Hypothalamus (tissue), 51 donors: ENCODE measurements around the gene ITGA4.

Source experiments
- DNase-seq, 51 donors: peaks; one replicate each; lab custom pipeline; 2025; lab: John Stamatoyannopoulos, UW

ITGA4 gene

GRCh38 chr2:181457741-181458425, 697 bp downstream of the ITGA4 start:
- peak in 3 of 51 donors; percentile 1 to 5 (median 3) for DNase-seq

GRCh38 chr2:181458871-181459270, 1.7 kb downstream of the ITGA4 start:
- DNase-seq, result no peak

- no peak for DNase-seq
These were observed 2.4 kb downstream of the ITGA4 start for GRCh38 chr2:181459621-181460021.

GRCh38 chr2:181461056-181461997, 4.1 kb downstream of the ITGA4 start:
- DNase-seq, result no peak

DNA sequence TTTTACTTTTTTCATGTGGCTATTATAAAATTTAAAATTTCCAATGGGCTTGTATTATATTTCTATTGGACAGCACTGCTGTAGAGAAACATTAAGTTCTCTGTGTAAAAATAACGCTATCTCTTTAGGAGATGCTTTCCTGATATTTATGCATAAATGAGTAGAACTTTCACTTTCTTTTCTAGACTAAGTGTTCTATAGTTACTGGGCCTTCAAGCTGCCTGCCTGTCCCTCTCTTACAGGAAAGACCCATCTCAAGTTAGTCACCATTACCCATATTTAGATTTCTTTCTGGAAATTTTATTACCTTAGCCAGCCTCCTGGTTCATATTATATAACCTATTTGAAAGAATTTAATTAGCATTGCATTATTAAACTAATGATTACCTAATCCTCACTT, 4.8 kb downstream of the ITGA4 start:
- DNase-seq, result no peak

GRCh38 chr2:181463588-181463987, 6.4 kb downstream of the ITGA4 start:
- no peak for DNase-seq

DNA sequence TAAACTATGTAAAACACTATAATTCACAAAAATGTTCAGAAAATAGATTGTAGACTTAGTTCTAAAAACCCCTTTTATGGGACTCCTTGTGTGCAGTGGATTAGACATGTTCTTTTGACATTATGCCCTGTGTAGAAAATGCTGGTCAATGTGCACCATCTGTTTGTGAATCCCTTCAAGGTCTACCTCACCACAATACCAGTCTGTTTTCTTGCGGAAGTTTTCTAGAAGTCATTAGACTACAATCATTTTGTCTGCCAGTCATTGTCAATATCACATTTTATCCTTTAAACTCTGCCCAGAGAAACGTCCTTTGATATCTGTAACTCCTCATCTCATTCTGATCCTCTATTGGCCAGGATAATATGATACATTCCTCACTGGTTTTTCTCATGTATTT, 7.8 kb downstream of the ITGA4 start:
- DNase-seq, result no peak

- no peak for DNase-seq
These were observed 8.6 kb downstream of the ITGA4 start for GRCh38 chr2:181465676-181466375.

- DNase-seq, result peak in 20 of 51 donors; percentile 2 to 56 (median 16)
These were observed 9.7 kb downstream of the ITGA4 start for GRCh38 chr2:181466661-181467576.

DNA sequence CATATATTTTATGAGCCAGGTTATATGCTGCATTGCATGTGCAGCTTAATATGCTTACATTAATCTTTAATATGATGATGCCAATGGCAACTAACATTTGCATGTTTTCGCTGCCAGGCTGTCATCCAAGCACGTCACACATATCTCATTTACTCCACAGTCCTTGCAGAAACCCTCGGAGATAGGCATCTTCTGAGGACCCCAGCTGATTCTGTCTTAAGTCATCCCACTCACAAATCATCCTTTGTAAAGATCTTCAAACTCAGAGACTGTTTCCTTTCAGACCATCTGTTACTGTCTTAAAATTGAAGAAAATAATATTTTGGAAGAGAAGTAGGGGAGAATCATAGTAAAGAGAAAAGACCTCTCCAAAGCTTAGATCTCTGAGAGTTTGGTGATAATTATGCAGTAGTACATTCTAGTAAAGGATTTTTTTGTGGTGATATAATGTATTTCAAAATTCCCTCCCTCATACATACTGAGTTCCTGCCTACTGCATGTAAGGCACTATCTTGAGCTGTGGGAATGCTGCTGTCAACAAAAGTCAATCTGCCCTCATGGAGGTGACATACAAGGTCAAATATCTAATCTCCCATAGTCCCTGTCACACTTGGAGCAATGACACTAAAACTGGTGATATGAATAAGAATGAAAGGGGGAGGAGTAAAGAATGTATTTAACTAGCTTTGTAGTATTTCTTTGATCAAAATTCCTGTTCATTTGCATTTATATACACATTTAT, 11.0 kb downstream of the ITGA4 start:
- no peak for DNase-seq

DNA sequence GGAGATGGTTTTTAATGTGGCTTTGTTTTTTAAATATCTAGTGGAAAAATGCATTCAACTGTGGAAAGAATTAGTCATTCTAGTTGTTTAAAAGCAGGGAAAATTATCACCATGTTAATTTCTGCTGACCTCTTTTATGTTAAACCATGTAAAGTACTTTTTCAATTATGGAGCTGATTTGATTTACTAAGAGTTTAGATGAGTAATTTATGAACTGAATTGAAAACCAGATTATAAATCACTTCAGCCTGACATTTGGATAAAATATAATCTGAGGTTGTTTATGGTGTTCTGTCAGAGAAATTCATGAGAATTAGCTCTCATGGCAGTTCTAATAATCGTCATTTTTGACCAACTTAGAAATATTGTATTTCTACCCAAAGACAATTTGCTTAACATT, 11.6 kb downstream of the ITGA4 start:
- no peak for DNase-seq

DNA sequence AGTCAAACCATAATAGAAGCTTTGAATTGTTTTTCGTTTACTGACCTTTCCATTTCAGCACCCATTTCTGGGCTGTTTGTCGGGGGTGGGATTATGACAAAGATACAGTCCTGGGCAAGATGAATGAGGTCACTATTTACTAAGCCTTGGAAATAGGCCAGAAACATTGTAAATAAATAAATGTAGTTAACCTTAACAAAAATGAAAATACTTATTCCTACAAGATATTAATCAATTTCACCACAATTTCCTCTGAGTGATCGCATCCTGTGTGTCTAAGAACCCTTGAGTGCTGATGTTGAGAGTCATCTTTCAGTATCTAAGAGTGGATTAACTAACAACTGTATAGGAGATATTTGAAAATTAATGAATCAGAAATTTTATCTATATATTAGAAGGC, 14.0 kb downstream of the ITGA4 start:
- no peak for DNase-seq

- DNase-seq, result no peak
These were observed 14.6 kb downstream of the ITGA4 start for GRCh38 chr2:181471783-181472182.

DNA sequence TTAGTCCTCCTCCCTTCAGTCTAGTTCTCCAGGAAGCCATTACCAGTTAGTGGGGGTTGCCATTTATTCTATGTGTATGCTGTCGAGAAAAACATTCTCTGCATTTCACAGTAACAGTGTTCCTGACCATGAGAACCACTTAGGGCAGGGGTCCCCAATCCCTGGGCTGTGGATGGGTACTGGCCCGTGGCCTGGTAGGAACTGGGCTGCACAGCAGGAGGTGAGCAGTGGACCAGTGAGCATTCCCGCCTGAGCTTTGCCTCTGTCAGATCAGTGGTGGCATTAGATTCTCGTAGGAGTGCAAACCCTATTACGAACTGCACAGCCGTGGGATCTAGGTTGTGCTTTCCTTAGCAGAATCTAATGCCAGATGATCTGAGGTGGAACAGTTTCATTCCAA, 15.8 kb downstream of the ITGA4 start:
- no peak for DNase-seq

DNA sequence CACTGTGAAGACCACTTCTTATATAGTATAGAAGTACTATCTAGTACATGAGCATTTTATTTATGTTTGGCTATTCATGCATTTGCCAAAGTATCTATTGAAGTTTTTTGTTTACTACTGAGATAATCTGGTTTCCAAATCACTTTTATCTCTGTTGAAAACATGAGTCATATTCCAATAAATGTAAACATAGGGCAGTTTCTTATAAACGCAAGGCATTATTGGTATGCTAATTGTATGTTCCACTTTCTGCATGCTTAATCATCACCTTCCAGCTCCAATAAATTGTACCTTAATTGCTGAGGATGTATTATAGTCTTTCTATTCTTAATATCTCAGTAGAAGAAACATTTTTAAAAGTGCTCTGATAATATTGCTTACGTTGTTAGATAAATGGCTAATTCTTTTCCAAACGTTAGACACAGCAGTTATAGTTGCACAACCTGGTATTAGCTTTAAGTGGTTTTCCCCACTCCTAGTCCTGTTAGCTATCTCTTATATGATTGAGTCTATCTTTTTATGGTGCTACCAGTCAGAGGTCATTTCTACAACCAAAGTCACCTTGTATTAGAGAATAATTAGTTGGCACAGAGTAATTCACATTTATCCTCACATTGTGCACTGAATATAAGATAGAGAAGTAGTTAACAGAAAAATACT, 17.2 kb downstream of the ITGA4 start:
- no peak for DNase-seq

DNA sequence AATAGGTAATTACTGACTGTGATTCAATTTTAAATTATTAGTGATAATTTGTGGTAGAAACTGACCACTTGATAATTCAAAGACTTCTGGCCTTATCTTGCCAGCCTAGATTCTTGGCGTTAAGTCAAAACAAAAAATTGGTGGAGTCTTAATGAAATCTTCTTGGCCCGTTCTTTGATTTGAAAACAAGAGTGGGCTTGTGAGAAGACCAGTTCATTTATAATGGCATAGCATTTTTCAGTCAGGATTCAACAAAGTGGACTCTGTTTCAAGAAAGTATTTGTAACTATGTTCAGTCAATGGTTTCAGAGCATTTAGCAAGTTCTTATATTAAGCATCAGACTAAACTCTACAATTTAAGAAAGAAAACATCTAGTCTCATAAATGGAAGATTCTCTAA, 26.0 kb downstream of the ITGA4 start:
- DNase-seq, result no peak

DNA sequence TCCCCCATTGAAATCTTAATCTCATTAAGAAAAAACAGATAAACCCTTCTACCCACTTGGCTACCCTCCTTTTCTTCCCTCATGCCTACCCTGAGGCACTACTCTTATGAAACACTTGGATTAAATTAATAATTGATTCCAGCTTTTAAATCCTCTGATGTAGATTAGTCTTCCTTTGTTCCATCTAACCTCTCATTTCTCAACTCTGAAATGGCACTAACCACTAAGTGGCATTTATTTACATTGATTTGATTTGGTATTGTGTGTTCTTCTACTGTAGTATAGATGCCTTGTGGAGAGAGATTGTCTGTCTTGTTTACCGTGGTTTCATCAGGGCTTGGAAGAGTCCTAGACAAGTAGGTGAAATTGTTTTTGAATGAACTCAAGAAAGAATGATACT, 26.7 kb downstream of the ITGA4 start:
- DNase-seq, result no peak

DNA sequence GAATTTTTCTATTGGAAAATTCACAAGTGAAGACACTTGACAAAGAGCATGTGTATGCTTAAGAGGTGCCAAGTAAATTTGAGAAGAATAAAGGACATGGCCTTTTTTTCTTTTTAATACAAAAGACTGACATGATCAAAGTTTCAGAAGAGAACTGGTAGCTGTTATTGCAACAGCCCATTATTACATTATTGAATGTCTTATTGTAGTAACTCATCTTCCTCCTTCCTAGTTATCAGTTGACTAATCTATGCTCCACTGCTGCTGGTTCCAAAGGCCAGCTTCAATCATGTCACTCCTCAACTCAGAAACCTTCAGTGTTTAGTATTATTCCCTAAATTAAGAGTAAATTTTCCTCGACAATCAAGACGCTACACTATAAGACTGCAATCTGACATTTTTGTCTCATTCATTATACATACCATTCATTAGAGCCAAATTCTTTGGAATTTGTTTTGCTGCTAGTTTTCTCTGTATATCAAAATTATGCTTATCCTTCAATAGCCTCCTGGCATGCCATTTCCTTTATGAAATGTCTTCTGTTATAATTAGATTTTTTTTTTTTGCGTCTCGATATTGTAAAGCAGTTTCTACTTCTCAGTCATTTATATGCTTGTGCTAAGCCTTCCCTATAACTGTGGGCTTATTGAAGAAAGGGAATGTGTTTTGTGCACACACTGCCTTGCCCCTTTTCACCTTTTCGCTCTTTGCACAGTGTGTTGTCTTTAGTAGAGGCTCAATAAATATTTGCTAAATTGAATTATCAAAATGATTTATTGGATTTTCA, 27.9 kb downstream of the ITGA4 start:
- DNase-seq, result no peak
